Lower lobe of right lung (tissue), 2 donors: Measurements from ENCODE around the gene SPARC. TPM values are rescaled to one million over a fixed set of nuclear protein-coding genes. Genes with fewer than 3 reads are reported as not detected.
"Not testable (repeated sequence)": the region's sequence is repeated elsewhere in the genome, so short reads cannot be mapped to it uniquely, and the experiment has no call there.

Experiments
- ATAC-seq, 2 donors: fragments of 200-7000 bp; cut with Tn5 transposase; one replicate each; pipeline ENCODE4 v1.9.1; 2020 to 2022; ENCODE audit warnings: mild to moderate bottlenecking in 2 of 2, moderate library complexity in 2 of 2
- DNase-seq: peaks from one replicate; pipeline ENCODE4 v3.0.0-alpha.2; 2020
- H3K27ac ChIP-seq: fragments of 200-600 bp; one replicate; pipeline ENCODE4 v1.8.0; 2022
- H3K27me3 ChIP-seq: fragments of 200-600 bp; one replicate; pipeline ENCODE4 v1.8.0; 2022; ENCODE audit warnings: low read depth
- H3K36me3 ChIP-seq: fragments of 200-600 bp; one replicate; pipeline ENCODE4 v1.8.0; 2022; ENCODE audit warnings: mild to moderate bottlenecking
- H3K4me1 ChIP-seq: fragments of 200-600 bp; one replicate; pipeline ENCODE4 v1.8.0; 2022
- H3K4me3 ChIP-seq: fragments of 200-600 bp; one replicate; pipeline ENCODE4 v1.8.0; 2022; ENCODE audit warnings: mild to moderate bottlenecking
- H3K9me3 ChIP-seq: fragments of 200-600 bp; one replicate; pipeline ENCODE4 v1.8.0; 2022
- intact Hi-C: fragments of 100-400 bp; cut with DNase I; formaldehyde crosslinking; loops from one replicate; pipeline ENCODE4 v1.11.0; 2022
- long read RNA-seq: library from polyadenylated mRNA; unstranded; transcript quantifications from one replicate; pipeline ENCODE4 v2.0.0, GENCODE V29; 2021
- total RNA-seq: library from RNA; stranded (reverse); fragmentation: NEBNext Ultra II Directional; extraction: Animal tissue kit (Norgen Biotek cat#: 25700); gene quantifications from one replicate; pipeline ENCODE4 v1.2.1, GENCODE V29; 2021
- TF ChIP-seq, protein P1 (sequence below): fragments of 200-600 bp; IDR thresholded peaks from one replicate; pipeline ENCODE4 v1.8.0; 2022; ENCODE audit warnings: antibody characterized with exemption, mild to moderate bottlenecking
- donor health status: DM: no; HTN: yes; CAD: no; lungs with severe emphysema.

Gene SPARC, protein sequence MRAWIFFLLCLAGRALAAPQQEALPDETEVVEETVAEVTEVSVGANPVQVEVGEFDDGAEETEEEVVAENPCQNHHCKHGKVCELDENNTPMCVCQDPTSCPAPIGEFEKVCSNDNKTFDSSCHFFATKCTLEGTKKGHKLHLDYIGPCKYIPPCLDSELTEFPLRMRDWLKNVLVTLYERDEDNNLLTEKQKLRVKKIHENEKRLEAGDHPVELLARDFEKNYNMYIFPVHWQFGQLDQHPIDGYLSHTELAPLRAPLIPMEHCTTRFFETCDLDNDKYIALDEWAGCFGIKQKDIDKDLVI
- 904 TPM for total RNA-seq
- long read RNA-seq, transcript SPARC-201 (10 exons, 3,701 nt), result major isoform, 422 of 595 reads
- long read RNA-seq, transcript SPARC-202 (4 exons, 1,598 nt), result minor isoform, 16 of 595 reads
- long read RNA-seq, partial matches to known transcripts, result 100 of 595 reads
- long read RNA-seq, other reads (novel, unspliced or antisense), result 57 of 595 reads

DNA sequence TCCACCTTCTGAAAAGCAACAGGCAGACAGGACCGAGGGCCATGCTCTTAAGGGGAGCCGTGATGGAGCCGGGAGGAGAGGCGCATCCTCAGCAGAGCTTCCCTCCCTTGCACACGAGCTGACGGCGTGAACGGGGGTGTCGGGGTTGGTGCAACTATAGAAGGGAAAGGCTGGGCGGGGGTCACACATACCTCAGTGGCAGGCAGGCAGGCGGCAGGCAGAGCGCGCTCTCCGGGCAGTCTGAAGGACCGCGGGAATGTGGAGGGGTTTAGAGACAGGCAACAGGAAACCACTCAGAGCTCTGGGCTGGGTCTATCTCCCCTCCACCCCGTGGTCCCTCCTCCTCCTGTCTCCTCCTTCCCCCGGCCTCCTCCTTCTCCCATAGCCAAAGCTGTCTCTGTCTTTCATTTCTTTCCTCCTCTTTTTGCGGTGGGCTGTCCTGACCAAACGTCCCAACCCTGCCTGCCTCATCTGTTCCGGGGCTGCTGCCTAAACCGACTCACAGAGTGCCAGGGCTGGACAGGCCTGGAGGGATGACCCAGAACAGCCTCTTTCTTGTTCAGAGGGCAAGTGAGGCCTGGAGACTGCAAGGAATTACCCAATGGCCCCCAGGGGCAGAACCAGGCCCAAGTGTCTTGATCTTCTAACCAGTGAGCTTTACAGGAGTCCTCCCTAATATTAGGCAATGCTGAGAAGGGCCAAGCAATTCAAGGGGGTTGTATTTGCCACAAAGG lies at the start of gene SPARC:
Gene SPARC (minus strand): TSS at position 242 of the 734 bp plus-strand sequence. CDS start 10,727 bp downstream, outside the sequence.
- Histone ChIP-seq H3K27me3 (no peaks in the 10 kb centered on the region), H3K4me3 (peak within 1 kb of the TSS; percentile 61), H3K36me3 (no peaks in the 10 kb centered on the region), H3K27ac (peak within 1 kb of the TSS; percentile 86), H3K9me3 (no peaks in the 10 kb centered on the region), H3K4me1 (peaks cover 41% of the 10 kb centered on the region)
- ATAC-seq (peak; percentile 86 to 89), DNase-seq (peak; percentile 67)
- TF ChIP-seq, protein P1, sequence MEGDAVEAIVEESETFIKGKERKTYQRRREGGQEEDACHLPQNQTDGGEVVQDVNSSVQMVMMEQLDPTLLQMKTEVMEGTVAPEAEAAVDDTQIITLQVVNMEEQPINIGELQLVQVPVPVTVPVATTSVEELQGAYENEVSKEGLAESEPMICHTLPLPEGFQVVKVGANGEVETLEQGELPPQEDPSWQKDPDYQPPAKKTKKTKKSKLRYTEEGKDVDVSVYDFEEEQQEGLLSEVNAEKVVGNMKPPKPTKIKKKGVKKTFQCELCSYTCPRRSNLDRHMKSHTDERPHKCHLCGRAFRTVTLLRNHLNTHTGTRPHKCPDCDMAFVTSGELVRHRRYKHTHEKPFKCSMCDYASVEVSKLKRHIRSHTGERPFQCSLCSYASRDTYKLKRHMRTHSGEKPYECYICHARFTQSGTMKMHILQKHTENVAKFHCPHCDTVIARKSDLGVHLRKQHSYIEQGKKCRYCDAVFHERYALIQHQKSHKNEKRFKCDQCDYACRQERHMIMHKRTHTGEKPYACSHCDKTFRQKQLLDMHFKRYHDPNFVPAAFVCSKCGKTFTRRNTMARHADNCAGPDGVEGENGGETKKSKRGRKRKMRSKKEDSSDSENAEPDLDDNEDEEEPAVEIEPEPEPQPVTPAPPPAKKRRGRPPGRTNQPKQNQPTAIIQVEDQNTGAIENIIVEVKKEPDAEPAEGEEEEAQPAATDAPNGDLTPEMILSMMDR, result no peak
- intact Hi-C loops, result no loop called here

DNA sequence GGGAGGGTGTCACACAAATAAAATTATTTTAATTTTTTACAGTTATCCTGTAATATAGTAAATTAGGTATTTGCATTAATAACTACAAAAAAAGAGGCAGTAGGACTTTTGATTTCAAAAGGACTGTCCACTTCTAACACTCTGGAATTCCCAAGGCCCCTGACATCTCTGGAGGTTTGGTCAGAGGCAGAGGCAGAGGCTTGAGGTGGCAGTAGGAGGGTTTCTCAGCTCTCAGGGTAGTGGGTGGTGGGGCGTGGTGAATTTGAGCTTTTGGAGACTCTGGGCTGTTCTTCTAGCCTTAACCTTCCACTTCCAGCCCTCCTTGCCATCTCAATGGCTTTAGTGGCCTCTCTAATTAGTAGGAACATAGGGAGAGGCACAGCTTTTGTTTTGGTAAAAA lies 48.9 kb upstream of the SPARC start:
- intact Hi-C loops, result no loop called here
- no peak overlapping the region for H3K27ac ChIP-seq
- H3K27me3 ChIP-seq, result no peaks in the 10 kb centered on the region
- ATAC-seq, result no peak
- TF ChIP-seq, protein P1, result no peak
- peaks cover 5% of the 10 kb centered on the region for H3K36me3 ChIP-seq
- no peak for DNase-seq
- H3K4me1 ChIP-seq, result peaks cover 10% of the 10 kb centered on the region
- H3K4me3 ChIP-seq, result no peak overlapping the region
- no peaks in the 10 kb centered on the region for H3K9me3 ChIP-seq

DNA sequence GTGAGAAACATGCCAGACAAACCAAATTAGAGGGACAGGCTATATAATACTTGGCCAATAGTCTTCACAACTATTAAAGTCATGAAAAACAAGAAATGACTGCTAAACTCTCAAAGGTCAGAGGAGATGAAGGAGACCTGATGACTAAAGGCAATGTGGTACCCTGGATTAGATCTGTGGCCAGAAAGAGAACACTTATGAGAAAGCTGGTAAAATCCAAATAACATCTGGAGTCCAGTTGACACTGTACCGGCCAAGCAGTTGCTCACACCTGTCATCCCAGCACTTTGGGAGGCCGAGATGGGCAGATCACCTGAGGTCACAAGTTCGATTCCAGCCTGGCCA lies 47.3 kb upstream of the SPARC start:
- Histone ChIP-seq H3K36me3 (peaks cover 5% of the 10 kb centered on the region), H3K9me3 (peaks cover 7% of the 10 kb centered on the region), H3K27me3 (no peaks in the 10 kb centered on the region), H3K4me3 (no peak overlapping the region), H3K27ac (no peak overlapping the region), H3K4me1 (no peaks in the 10 kb centered on the region)
- TF ChIP-seq, protein P1, result no peak
- ATAC-seq (no peak), DNase-seq (no peak)
- intact Hi-C loops, result no loop called here

DNA sequence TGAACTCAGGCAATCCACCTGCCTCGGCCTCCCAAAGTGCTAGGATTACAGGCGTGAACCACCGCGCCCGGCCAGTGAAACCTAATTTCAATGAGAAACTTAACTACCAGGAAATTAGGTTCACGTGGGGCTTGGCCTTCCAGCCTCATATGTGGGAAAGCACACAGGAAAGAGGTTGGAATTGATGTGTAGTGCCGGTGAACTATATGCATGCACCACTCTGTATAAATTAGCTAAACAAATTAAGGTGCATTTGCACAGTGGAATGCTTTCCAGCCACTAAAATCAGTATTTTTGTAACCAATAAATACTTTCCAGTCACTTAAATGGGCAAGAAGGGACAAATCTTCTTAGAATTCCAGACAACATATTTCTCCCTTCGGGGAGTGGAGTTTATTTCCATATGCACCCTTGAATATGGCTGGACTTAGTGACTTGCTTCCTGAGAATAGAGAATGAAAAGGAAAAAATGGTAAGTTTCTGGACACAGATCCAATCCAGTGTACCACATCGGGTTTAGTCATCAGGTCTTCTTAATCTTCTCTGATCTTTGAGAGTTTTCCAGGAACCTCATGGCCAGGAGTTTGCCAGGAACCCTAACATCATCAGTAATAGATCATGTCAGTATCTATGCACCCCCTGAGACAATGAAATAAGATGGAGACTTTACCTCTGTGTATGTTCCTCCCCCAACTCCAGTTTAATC lies 46.8 kb upstream of the SPARC start:
- no peak for ATAC-seq
- intact Hi-C loops, result no loop called here

DNA sequence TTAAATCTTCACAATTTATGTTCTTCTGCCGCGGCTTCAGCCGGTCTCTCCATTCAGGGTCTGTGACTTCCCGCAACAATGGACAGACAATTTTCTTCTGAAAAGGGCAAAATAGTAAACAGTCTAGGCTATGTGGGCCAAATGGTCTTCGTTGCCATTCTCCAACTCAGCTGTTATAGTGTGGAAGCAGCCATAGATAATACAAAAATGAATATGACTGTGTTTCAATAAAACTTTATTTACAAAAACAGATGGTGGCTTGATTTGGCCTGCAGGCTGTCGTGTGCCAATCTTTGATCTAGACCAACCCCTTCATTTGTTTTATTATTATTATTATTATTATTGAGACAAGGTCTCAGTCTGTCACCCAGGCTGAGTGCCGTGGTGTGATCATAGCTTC lies 43.7 kb upstream of the SPARC start:
- TF ChIP-seq, protein P1, result no peak
- Histone ChIP-seq H3K9me3 (peaks cover 7% of the 10 kb centered on the region), H3K4me3 (no peak overlapping the region), H3K36me3 (no peaks in the 10 kb centered on the region), H3K27me3 (no peaks in the 10 kb centered on the region), H3K27ac (no peak overlapping the region), H3K4me1 (no peaks in the 10 kb centered on the region)
- ATAC-seq, result no peak
- intact Hi-C loops, result no loop called here
- no peak for DNase-seq

More for the DNA sequence above, 46.8 kb upstream of the SPARC start:
- DNase-seq, result no peak
- no peaks in the 10 kb centered on the region for H3K4me1 ChIP-seq
- peaks cover 5% of the 10 kb centered on the region for H3K36me3 ChIP-seq
- H3K27ac ChIP-seq, result no peak overlapping the region
- H3K27me3 ChIP-seq, result no peaks in the 10 kb centered on the region
- TF ChIP-seq, protein P1, result no peak
- H3K9me3 ChIP-seq, result peaks cover 7% of the 10 kb centered on the region
- no peak overlapping the region for H3K4me3 ChIP-seq

DNA sequence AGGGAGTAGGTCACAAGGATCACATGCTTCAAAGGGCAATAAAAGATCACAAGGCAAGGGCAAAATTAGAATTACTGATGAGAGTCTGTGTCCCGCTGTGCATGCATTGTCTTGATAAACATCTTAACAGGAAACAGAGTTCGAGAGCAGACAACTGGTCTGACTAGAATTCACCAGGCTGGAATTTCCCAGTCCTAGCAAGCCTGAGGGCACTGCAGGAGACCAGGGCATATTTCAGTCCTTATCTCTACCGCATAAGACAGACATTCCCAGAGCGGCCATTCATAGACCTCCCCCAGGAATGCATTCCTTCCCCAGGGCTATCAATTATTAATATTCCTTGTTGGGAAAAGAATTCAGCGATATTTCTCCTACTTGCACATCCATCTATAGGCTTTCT lies 42.9 kb upstream of the SPARC start:
- ATAC-seq, H3K4me3 ChIP-seq, H3K27me3 ChIP-seq, H3K36me3 ChIP-seq, H3K9me3 ChIP-seq, DNase-seq, H3K27ac ChIP-seq, intact Hi-C loops, H3K4me1 ChIP-seq: not testable (repeated sequence)
